ENCODE results near the gene SLC25A39. TPM values are rescaled to one million over a fixed set of nuclear protein-coding genes. Genes with fewer than 3 reads are reported as not detected.

The SLC25A39 gene
- total and polyA plus RNA-seq, 2 of the 13 experiments (the other 11 are each of a cell fraction or from before 2014, with no cell fraction given): 144 to 151 TPM

- peaks cover 19 to 33% of the 10 kb centered on the region in 2 experiments; a peak in 4 of 5 replicates for H3K36me3 ChIP-seq (replicated peaks in 1 of 2; ENCODE audit: control insufficient read depth in 1 of 2, insufficient read depth in 2 of 2, low read length in 2 of 2)
- H3K27ac ChIP-seq (ENCODE audit: extremely low read length, insufficient read depth, low read length): no peak overlapping the region
- BruUV-seq (replicated peaks): no TSS peak
- ChIA-PET CTCF (ENCODE audit: low intra/inter-chr PET ratio, low total read pairs) (no interaction called here), POLR2A (interaction anchor here (0.7 to 2.1 kb wide), 4 partner anchors 9 to 118 kb away, joined by 3 to 7 read pairs (median 6); partner anchors contain the start of genes ATXN7L3 and RUNDC3A)
- H3K4me2 ChIP-seq (ENCODE audit: low read depth, low read length): no peak overlapping the region
- no peak; the same call in 2 of the 3 replicates for ATAC-seq
- intact Hi-C loops (cut with micrococcal nuclease; ENCODE audit: unreplicated experiment) (no loop called here), in situ Hi-C loops (cut with HindIII; ENCODE audit: extremely low pct_ligation_motif_present, low pct_unique_long_range_greater_than_20kb) (no loop called here)
- H4K20me1 ChIP-seq (ENCODE audit: insufficient read depth, low read length): no peaks in the 10 kb centered on the region
- H3K79me2 ChIP-seq (ENCODE audit: insufficient read depth, low read length): peaks cover 2% of the 10 kb centered on the region
- H3K4me1 ChIP-seq (ENCODE audit: insufficient read depth, low read length): peaks cover 50% of the 10 kb centered on the region
- peaks cover 10 to 31% of the 10 kb centered on the region in 2 experiments; a peak in 4 of 5 replicates for H3K27me3 ChIP-seq (ENCODE audit: control insufficient read depth in 1 of 2, insufficient read depth in 2 of 2, low read length in 2 of 2)
- no peak overlapping the region for H3K9ac ChIP-seq (ENCODE audit: insufficient read depth, low read depth, low read length)
- DNase-seq (ENCODE audit: low spot score): no peak
- 82% methylated on average over 15 of the region's 15 CpGs for WGBS (ENCODE audit: low lambda C conversion rate)
- H2AFZ ChIP-seq (ENCODE audit: low read length): no peak overlapping the region
- H3K9me3 ChIP-seq (ENCODE audit: low read length): no peaks in the 10 kb centered on the region
- H3K4me3 ChIP-seq (replicated peaks in 1 of 3; ENCODE audit: insufficient read depth in 1 of 3, low read depth in 2 of 3, low read length in 3 of 3): no peak overlapping the region
- FAIRE-seq: no peak
- TF ChIP-seq ZNF326 (CRISPR knock-in tag; IDR thresholded peaks at IDR 0.05; ENCODE audit: borderline replicate concordance): peak; percentile 39; the same call in 1 of the 2 replicates
- no peak for TF ChIP-seq ETV5 (CRISPR knock-in tag; IDR thresholded peaks at IDR 0.05; ENCODE audit: borderline replicate concordance)
- 0 out of 2 replicates have a peak, but pooled peaks have one; percentile 7 for TF ChIP-seq SRY (CRISPR knock-in tag; IDR thresholded peaks at IDR 0.05)
- TF ChIP-seq PITX1 (CRISPR knock-in tag; IDR thresholded peaks at IDR 0.05): 0 out of 2 replicates have a peak, but pooled peaks have one; percentile 8
- TF ChIP-seq, protein P1, sequence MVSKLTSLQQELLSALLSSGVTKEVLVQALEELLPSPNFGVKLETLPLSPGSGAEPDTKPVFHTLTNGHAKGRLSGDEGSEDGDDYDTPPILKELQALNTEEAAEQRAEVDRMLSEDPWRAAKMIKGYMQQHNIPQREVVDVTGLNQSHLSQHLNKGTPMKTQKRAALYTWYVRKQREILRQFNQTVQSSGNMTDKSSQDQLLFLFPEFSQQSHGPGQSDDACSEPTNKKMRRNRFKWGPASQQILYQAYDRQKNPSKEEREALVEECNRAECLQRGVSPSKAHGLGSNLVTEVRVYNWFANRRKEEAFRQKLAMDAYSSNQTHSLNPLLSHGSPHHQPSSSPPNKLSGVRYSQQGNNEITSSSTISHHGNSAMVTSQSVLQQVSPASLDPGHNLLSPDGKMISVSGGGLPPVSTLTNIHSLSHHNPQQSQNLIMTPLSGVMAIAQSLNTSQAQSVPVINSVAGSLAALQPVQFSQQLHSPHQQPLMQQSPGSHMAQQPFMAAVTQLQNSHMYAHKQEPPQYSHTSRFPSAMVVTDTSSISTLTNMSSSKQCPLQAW (CRISPR knock-in tag; IDR thresholded peaks at IDR 0.05): 0 out of 2 replicates have a peak, but pooled peaks have one; percentile 40
- TF ChIP-seq POLR2AphosphoS5 (IDR thresholded peaks at IDR 0.05; ENCODE audit: low read depth, low read length): peak; percentile 29
- TF ChIP-seq, protein P2, sequence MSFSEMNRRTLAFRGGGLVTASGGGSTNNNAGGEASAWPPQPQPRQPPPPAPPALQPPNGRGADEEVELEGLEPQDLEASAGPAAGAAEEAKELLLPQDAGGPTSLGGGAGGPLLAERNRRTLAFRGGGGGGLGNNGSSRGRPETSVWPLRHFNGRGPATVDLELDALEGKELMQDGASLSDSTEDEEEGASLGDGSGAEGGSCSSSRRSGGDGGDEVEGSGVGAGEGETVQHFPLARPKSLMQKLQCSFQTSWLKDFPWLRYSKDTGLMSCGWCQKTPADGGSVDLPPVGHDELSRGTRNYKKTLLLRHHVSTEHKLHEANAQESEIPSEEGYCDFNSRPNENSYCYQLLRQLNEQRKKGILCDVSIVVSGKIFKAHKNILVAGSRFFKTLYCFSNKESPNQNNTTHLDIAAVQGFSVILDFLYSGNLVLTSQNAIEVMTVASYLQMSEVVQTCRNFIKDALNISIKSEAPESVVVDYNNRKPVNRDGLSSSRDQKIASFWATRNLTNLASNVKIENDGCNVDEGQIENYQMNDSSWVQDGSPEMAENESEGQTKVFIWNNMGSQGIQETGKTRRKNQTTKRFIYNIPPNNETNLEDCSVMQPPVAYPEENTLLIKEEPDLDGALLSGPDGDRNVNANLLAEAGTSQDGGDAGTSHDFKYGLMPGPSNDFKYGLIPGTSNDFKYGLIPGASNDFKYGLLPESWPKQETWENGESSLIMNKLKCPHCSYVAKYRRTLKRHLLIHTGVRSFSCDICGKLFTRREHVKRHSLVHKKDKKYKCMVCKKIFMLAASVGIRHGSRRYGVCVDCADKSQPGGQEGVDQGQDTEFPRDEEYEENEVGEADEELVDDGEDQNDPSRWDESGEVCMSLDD (CRISPR knock-in tag; IDR thresholded peaks at IDR 0.05; ENCODE audit: borderline replicate concordance): no peak
- 0 out of 2 replicates have a peak, but pooled peaks have one; percentile 4 for TF ChIP-seq ZFY (CRISPR knock-in tag; IDR thresholded peaks at IDR 0.05)
- 0 out of 2 replicates have a peak, but pooled peaks have one; percentile 50 for TF ChIP-seq PRMT3 (CRISPR knock-in tag; IDR thresholded peaks at IDR 0.05; ENCODE audit: borderline replicate concordance, low read depth)
- TF ChIP-seq, protein P3, sequence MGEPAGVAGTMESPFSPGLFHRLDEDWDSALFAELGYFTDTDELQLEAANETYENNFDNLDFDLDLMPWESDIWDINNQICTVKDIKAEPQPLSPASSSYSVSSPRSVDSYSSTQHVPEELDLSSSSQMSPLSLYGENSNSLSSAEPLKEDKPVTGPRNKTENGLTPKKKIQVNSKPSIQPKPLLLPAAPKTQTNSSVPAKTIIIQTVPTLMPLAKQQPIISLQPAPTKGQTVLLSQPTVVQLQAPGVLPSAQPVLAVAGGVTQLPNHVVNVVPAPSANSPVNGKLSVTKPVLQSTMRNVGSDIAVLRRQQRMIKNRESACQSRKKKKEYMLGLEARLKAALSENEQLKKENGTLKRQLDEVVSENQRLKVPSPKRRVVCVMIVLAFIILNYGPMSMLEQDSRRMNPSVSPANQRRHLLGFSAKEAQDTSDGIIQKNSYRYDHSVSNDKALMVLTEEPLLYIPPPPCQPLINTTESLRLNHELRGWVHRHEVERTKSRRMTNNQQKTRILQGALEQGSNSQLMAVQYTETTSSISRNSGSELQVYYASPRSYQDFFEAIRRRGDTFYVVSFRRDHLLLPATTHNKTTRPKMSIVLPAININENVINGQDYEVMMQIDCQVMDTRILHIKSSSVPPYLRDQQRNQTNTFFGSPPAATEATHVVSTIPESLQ (CRISPR knock-in tag; conservative IDR thresholded peaks at IDR 0.05): no peak
- 0 out of 2 replicates have a peak, but pooled peaks have one; percentile 25 for TF ChIP-seq ZNF572 (CRISPR knock-in tag; IDR thresholded peaks at IDR 0.05)
- TF ChIP-seq, protein P4, sequence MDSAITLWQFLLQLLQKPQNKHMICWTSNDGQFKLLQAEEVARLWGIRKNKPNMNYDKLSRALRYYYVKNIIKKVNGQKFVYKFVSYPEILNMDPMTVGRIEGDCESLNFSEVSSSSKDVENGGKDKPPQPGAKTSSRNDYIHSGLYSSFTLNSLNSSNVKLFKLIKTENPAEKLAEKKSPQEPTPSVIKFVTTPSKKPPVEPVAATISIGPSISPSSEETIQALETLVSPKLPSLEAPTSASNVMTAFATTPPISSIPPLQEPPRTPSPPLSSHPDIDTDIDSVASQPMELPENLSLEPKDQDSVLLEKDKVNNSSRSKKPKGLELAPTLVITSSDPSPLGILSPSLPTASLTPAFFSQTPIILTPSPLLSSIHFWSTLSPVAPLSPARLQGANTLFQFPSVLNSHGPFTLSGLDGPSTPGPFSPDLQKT (CRISPR knock-in tag; IDR thresholded peaks at IDR 0.05; ENCODE audit: borderline replicate concordance): no peak
- 0 out of 2 replicates have a peak, but pooled peaks have one; percentile 20 for TF ChIP-seq TBX2 (CRISPR knock-in tag; IDR thresholded peaks at IDR 0.05; ENCODE audit: borderline replicate concordance)
- peak; percentile 35; the same call in 1 of the 2 replicates for TF ChIP-seq ZNF768 (CRISPR knock-in tag; IDR thresholded peaks at IDR 0.05)
- no peak for TF ChIP-seq SATB2 (CRISPR knock-in tag; IDR thresholded peaks at IDR 0.05)
Measured at GRCh38 chr17:44318077-44318892, 6.3 kb downstream of the SLC25A39 start.
